HEK293T (cell line): Measurements from ENCODE around the gene PHEX.

Source experiments
- CTCF ChIA-PET: fragments of 350-600 bp; formaldehyde crosslinking; extraction: SDS; loops from one replicate; lab custom pipeline; 2021; ENCODE audit warnings: antibody characterized with exemption, inconsistent platforms; lab: Yijun Ruan, JAX
- POLR2A ChIA-PET: fragments of 350-600 bp; formaldehyde crosslinking; extraction: SDS; loops from one replicate; lab custom pipeline; 2020; ENCODE audit warnings: antibody characterized with exemption, inconsistent platforms; lab: Yijun Ruan, JAX
- DNase-seq: peaks from one replicate; pipeline ENCODE4 v3.0.0; 2012; ENCODE audit warnings: mixed read lengths; ENCODE audit errors: extremely low spot score
- ARNT ChIP-seq: fragments of 450-650 bp; IDR thresholded peaks from 2 replicates; pipeline ENCODE4 v1.6.1; 2017; ENCODE audit warnings: mild to moderate bottlenecking
- BHLHE40 ChIP-seq: fragments of 450-650 bp; IDR thresholded peaks from 2 replicates; pipeline ENCODE4 v1.6.1; 2016; ENCODE audit warnings: mild to moderate bottlenecking, moderate library complexity, borderline replicate concordance
- CTBP1 ChIP-seq: fragments of 450-650 bp; IDR thresholded peaks from 2 replicates; pipeline ENCODE4 v1.6.1; 2016; ENCODE audit warnings: borderline replicate concordance
- ELF4 ChIP-seq: fragments of 450-650 bp; IDR thresholded peaks from 2 replicates; pipeline ENCODE4 v1.6.1; 2017; ENCODE audit warnings: antibody characterized with exemption
- FOXA1 ChIP-seq: fragments of 450-650 bp; IDR thresholded peaks from 2 replicates; pipeline ENCODE4 v1.6.1; 2016; ENCODE audit warnings: mild to moderate bottlenecking
- FOXK2 ChIP-seq: fragments of 450-650 bp; IDR thresholded peaks from 2 replicates; pipeline ENCODE4 v1.6.1; 2016; ENCODE audit warnings: mild to moderate bottlenecking
- FOXM1 ChIP-seq: fragments of 450-650 bp; IDR thresholded peaks from 2 replicates; pipeline ENCODE4 v1.6.1; 2017; ENCODE audit warnings: mild to moderate bottlenecking, borderline replicate concordance
- HDGF ChIP-seq: fragments of 450-650 bp; IDR thresholded peaks from 2 replicates; pipeline ENCODE4 v1.6.1; 2017; ENCODE audit warnings: antibody characterized with exemption, borderline replicate concordance
- L3MBTL2 ChIP-seq: fragments of 450-650 bp; conservative IDR thresholded peaks from 2 replicates; pipeline ENCODE4 v1.6.1; 2016; ENCODE audit warnings: mild to moderate bottlenecking
- LEF1 ChIP-seq: fragments of 450-650 bp; IDR thresholded peaks from 2 replicates; pipeline ENCODE4 v1.6.1; 2017; ENCODE audit warnings: mild to moderate bottlenecking, borderline replicate concordance
- NFRKB ChIP-seq: fragments of 450-650 bp; IDR thresholded peaks from 2 replicates; pipeline ENCODE4 v1.6.1; 2016; ENCODE audit warnings: mild to moderate bottlenecking, moderate library complexity
- PKNOX1 ChIP-seq: fragments of 450-650 bp; IDR thresholded peaks from 2 replicates; pipeline ENCODE4 v1.6.1; 2016
- SP1 ChIP-seq: fragments of 450-650 bp; IDR thresholded peaks from 2 replicates; pipeline ENCODE4 v1.6.1; 2017
- SUZ12 ChIP-seq: fragments of 450-650 bp; IDR thresholded peaks from 2 replicates; pipeline ENCODE4 v1.6.1; 2016; ENCODE audit warnings: mild to moderate bottlenecking
- TARDBP ChIP-seq: fragments of 450-650 bp; IDR thresholded peaks from 2 replicates; pipeline ENCODE4 v1.6.1; 2016
- ZNF384 ChIP-seq: fragments of 450-650 bp; IDR thresholded peaks from 2 replicates; pipeline ENCODE4 v1.6.1; 2016

The PHEX gene

GRCh38 chrX:21996872-21997455 lies 35.2 kb upstream of the PHEX start:
- TF ChIP-seq HDGF, result no peak
- DNase-seq, result no peak
- ChIA-PET CTCF (interaction anchor here (0.7 kb wide), 1 partner anchor 1620 kb away, joined by 4 read pairs; no protein-coding TSS in a partner anchor), POLR2A (no interaction called here)

- DNase-seq, result no peak
- ChIA-PET POLR2A (no interaction called here), CTCF (no interaction called here)
- TF ChIP-seq FOXK2 (no peak), FOXA1 (no peak), L3MBTL2 (no peak), ELF4 (no peak), NFRKB (no peak), ZNF384 (no peak), HDGF (no peak)
Observed at GRCh38 chrX:21998037-21998436, 34.1 kb upstream of the PHEX start.

- ChIA-PET POLR2A (no interaction called here), CTCF (no interaction called here)
- TF ChIP-seq BHLHE40 (no peak), FOXK2 (no peak), L3MBTL2 (no peak), ELF4 (no peak), FOXA1 (no peak), ARNT (no peak), FOXM1 (no peak), ZNF384 (no peak), PKNOX1 (no peak), NFRKB (no peak), CTBP1 (no peak)
- no peak for DNase-seq
Observed at GRCh38 chrX:22004866-22005265, 27.3 kb upstream of the PHEX start.

GRCh38 chrX:22012051-22012450 lies 20.1 kb upstream of the PHEX start:
- CTCF ChIA-PET, result no interaction called here
- no peak for DNase-seq
- TF ChIP-seq BHLHE40, result no peak
- no peak for TF ChIP-seq ZNF384
- no peak for TF ChIP-seq CTBP1
- no peak for TF ChIP-seq FOXM1
- no peak for TF ChIP-seq HDGF
- TF ChIP-seq TARDBP, result no peak
- no peak for TF ChIP-seq FOXK2
- POLR2A ChIA-PET, result no interaction called here

- POLR2A ChIA-PET, result no interaction called here
- CTCF ChIA-PET, result no interaction called here
- DNase-seq, result no peak
- no peak for TF ChIP-seq FOXM1
- no peak for TF ChIP-seq ZNF384
Observed at GRCh38 chrX:22012931-22013330, 19.2 kb upstream of the PHEX start.

GRCh38 chrX:22015139-22015750 lies 16.9 kb upstream of the PHEX start:
- CTCF ChIA-PET, result no interaction called here
- DNase-seq, result no peak
- TF ChIP-seq HDGF (no peak), ARNT (no peak), L3MBTL2 (no peak), NFRKB (no peak), LEF1 (no peak), FOXK2 (no peak), FOXM1 (no peak), CTBP1 (no peak), FOXA1 (no peak), ELF4 (no peak), SUZ12 (no peak), SP1 (no peak), PKNOX1 (no peak), TARDBP (no peak)
- POLR2A ChIA-PET, result no interaction called here

GRCh38 chrX:22021751-22022324 lies 10.3 kb upstream of the PHEX start:
- CTCF ChIA-PET, result no interaction called here
- POLR2A ChIA-PET, result no interaction called here
- TF ChIP-seq SUZ12 (no peak), L3MBTL2 (no peak), FOXK2 (no peak), TARDBP (no peak)
- no peak for DNase-seq

GRCh38 chrX:22024577-22024976 lies 7.5 kb upstream of the PHEX start:
- no peak for DNase-seq
- ChIA-PET POLR2A (no interaction called here), CTCF (no interaction called here)
- no peak for TF ChIP-seq ZNF384
- no peak for TF ChIP-seq ELF4
- TF ChIP-seq LEF1, result no peak
- TF ChIP-seq L3MBTL2, result no peak
- TF ChIP-seq ARNT, result no peak
- no peak for TF ChIP-seq FOXK2
- no peak for TF ChIP-seq CTBP1
- TF ChIP-seq PKNOX1, result no peak
- no peak for TF ChIP-seq HDGF
- TF ChIP-seq TARDBP, result no peak
- no peak for TF ChIP-seq FOXM1
- no peak for TF ChIP-seq SUZ12
- no peak for TF ChIP-seq NFRKB
